GM23338 (cell line): ENCODE measurements around the gene DNAJA1.

Source experiments
- CREB1 ChIP-seq: fragments of 250-450 bp; sonication (Bioruptor Pico); IDR thresholded peaks from 2 replicates; pipeline ENCODE4 v1.5.0; 2020; ENCODE audit warnings: low read depth, mild to moderate bottlenecking, moderate library complexity
- EZH2 ChIP-seq: fragments of 200-600 bp; sonication (generic); IDR thresholded peaks from one replicate; pipeline ENCODE4 v1.8.0; 2017; ENCODE audit warnings: antibody characterized with exemption, mild to moderate bottlenecking, low read depth; ENCODE audit not compliant: unreplicated experiment
- JUNB ChIP-seq: IDR thresholded peaks from one replicate; pipeline ENCODE4 v1.6.1; 2016; ENCODE audit warnings: antibody characterized with exemption; ENCODE audit not compliant: unreplicated experiment
- POLR2AphosphoS5 ChIP-seq: IDR thresholded peaks from 2 replicates; pipeline ENCODE4 v1.6.1; 2016; ENCODE audit warnings: antibody characterized with exemption, low read depth
- ZNF114 ChIP-seq: fragments of 250-450 bp; sonication (Bioruptor Pico); IDR thresholded peaks from 2 replicates; pipeline ENCODE4 v1.5.0; 2020; ENCODE audit warnings: mild to moderate bottlenecking, moderate library complexity
- TF ChIP-seq, protein P1 (sequence below): IDR thresholded peaks from one replicate; pipeline ENCODE4 v1.6.1; 2018; ENCODE audit warnings: antibody characterized with exemption; ENCODE audit not compliant: unreplicated experiment
- TF ChIP-seq, protein P2 (sequence below), 2 experiments: fragments of 200-600 bp in 1 of 2; sonication (generic) in 1 of 2; conservative IDR thresholded peaks; 2 replicates each; pipeline versions ENCODE4 v1.5.1 to v1.6.1; 2016 to 2017; ENCODE audit warnings: antibody characterized with exemption in 2 of 2, low read depth in 2 of 2, mild to moderate bottlenecking in 2 of 2, moderate library complexity in 1 of 2
- TF ChIP-seq, protein P3 (sequence below): IDR thresholded peaks from 2 replicates; pipeline ENCODE4 v1.6.1; 2016; ENCODE audit warnings: antibody characterized with exemption

DNA sequence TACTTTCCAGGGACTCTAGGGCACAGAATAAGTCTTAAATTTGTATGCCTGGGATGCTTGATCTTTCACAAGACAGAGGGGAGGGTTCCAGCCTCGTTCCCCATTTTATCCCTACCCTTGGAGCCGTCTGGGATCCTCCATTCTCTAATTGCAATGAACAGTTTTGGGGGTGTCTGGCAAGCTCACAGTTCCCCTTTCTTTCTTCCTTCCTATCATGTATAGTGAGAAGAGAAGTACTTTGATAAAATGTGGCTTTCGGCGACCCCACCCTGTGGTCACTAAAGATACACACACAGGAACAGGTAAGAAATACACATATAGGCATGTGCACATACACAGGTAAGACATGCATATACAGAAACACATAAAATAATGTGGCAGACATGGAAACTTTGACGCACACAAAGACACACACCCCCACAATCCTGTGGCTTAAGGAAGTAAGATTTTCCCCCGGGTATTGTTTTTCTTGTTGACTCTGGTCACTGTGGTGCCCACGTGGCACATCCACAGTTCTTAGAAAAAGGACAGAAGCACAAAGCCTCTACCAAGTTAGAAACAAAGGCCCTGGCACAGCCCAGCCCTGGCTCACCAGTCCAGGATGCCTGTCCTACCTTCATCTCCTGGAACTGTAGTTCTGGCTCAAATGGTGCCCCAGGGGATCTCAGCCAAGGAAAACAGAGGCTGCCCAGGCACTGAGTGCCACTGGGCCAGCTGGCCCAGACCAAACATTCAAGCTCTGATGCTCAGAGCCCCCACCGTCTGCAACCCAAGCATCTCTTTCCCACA is 57.7 kb downstream of the DNAJA1 start:
- TF ChIP-seq POLR2AphosphoS5, result no peak
- no peak for TF ChIP-seq ZNF114 (CRISPR knock-in tag)
- TF ChIP-seq, protein P1, sequence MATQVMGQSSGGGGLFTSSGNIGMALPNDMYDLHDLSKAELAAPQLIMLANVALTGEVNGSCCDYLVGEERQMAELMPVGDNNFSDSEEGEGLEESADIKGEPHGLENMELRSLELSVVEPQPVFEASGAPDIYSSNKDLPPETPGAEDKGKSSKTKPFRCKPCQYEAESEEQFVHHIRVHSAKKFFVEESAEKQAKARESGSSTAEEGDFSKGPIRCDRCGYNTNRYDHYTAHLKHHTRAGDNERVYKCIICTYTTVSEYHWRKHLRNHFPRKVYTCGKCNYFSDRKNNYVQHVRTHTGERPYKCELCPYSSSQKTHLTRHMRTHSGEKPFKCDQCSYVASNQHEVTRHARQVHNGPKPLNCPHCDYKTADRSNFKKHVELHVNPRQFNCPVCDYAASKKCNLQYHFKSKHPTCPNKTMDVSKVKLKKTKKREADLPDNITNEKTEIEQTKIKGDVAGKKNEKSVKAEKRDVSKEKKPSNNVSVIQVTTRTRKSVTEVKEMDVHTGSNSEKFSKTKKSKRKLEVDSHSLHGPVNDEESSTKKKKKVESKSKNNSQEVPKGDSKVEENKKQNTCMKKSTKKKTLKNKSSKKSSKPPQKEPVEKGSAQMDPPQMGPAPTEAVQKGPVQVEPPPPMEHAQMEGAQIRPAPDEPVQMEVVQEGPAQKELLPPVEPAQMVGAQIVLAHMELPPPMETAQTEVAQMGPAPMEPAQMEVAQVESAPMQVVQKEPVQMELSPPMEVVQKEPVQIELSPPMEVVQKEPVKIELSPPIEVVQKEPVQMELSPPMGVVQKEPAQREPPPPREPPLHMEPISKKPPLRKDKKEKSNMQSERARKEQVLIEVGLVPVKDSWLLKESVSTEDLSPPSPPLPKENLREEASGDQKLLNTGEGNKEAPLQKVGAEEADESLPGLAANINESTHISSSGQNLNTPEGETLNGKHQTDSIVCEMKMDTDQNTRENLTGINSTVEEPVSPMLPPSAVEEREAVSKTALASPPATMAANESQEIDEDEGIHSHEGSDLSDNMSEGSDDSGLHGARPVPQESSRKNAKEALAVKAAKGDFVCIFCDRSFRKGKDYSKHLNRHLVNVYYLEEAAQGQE, result no peak
- TF ChIP-seq, protein P2, sequence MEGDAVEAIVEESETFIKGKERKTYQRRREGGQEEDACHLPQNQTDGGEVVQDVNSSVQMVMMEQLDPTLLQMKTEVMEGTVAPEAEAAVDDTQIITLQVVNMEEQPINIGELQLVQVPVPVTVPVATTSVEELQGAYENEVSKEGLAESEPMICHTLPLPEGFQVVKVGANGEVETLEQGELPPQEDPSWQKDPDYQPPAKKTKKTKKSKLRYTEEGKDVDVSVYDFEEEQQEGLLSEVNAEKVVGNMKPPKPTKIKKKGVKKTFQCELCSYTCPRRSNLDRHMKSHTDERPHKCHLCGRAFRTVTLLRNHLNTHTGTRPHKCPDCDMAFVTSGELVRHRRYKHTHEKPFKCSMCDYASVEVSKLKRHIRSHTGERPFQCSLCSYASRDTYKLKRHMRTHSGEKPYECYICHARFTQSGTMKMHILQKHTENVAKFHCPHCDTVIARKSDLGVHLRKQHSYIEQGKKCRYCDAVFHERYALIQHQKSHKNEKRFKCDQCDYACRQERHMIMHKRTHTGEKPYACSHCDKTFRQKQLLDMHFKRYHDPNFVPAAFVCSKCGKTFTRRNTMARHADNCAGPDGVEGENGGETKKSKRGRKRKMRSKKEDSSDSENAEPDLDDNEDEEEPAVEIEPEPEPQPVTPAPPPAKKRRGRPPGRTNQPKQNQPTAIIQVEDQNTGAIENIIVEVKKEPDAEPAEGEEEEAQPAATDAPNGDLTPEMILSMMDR (conservative IDR thresholded peaks at IDR 0.05; ENCODE audit: low read depth in 2 of 2), result no peak
- no peak for TF ChIP-seq JUNB
- TF ChIP-seq, protein P3, sequence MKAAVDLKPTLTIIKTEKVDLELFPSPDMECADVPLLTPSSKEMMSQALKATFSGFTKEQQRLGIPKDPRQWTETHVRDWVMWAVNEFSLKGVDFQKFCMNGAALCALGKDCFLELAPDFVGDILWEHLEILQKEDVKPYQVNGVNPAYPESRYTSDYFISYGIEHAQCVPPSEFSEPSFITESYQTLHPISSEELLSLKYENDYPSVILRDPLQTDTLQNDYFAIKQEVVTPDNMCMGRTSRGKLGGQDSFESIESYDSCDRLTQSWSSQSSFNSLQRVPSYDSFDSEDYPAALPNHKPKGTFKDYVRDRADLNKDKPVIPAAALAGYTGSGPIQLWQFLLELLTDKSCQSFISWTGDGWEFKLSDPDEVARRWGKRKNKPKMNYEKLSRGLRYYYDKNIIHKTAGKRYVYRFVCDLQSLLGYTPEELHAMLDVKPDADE, result no peak
- TF ChIP-seq CREB1, result no peak
- no peak for TF ChIP-seq EZH2
